K562 (cell line): ENCODE measurements around the gene RBFOX1. TPM values are rescaled to one million over a fixed set of nuclear protein-coding genes. Genes with fewer than 3 reads are reported as not detected.

ENCODE experiments used
- ATAC-seq: fragments of 200-7000 bp; cut with Tn5 transposase; 3 replicates; pipeline ENCODE4 v1.9.1; 2020; ENCODE audit warnings: moderate library complexity
- BruUV-seq: library from RNA; stranded (reverse); fragments of 400-500 nt; replicated peaks from 2 replicates; lab custom pipeline; 2021; lab: Mats Ljungman, UMichigan
- CTCF ChIA-PET: fragments of 300-600 bp; formaldehyde crosslinking; extraction: SDS; loops from one replicate; lab custom pipeline; 2021; ENCODE audit warnings: low intra/inter-chr PET ratio; lab: Yijun Ruan, JAX
- POLR2A ChIA-PET: fragments of 300-600, 350-650 bp; sonication (Branson Sonifier 250); formaldehyde crosslinking; extraction: SDS; loops from one replicate; lab custom pipeline; 2021; ENCODE audit warnings: antibody characterized with exemption, inconsistent platforms; lab: Yijun Ruan, JAX
- DNase-seq, 4 experiments: peaks; one replicate each; pipeline versions ENCODE4 v3.0.0 to v3.0.0-alpha.2; 2011 to 2018; ENCODE audit warnings: low spot score in 3 of 4, mixed read lengths in 3 of 4; ENCODE audit errors: extremely low read depth in 1 of 4
- FAIRE-seq: peaks from 2 replicates; lab custom pipeline; 2011; peaks lifted over from hg19 to GRCh38; lab: Jason Lieb, UNC
- H2AFZ ChIP-seq: 2 replicates; pipeline ENCODE4 v1.6.0; 2011; ENCODE audit warnings: low read depth, low read length, control low read depth, inconsistent platforms
- H3K27ac ChIP-seq: fragments of 200-600 bp; 3 replicates; pipeline ENCODE4 v1.8.0; 2011; ENCODE audit warnings: low read depth, mild to moderate bottlenecking, control low read depth, inconsistent platforms, low read length, moderate library complexity, mixed read lengths; ENCODE audit errors: extremely low read depth
- H3K27me3 ChIP-seq, 2 experiments: fragments of 300-600 bp in 1 of 2; 2 replicates in 1 of 2; 3 replicates in 1 of 2; pipeline versions ENCODE4 v1.6.0 to v1.8.0; 2011; ENCODE audit warnings: inconsistent platforms in 2 of 2, low read length in 2 of 2, mild to moderate bottlenecking in 1 of 2, mixed read lengths in 1 of 2, moderate library complexity in 1 of 2; ENCODE audit not compliant: control insufficient read depth in 2 of 2, insufficient read depth in 2 of 2
- H3K36me3 ChIP-seq: fragments of 300-600 bp; 3 replicates; pipeline ENCODE4 v1.8.0; 2011; ENCODE audit warnings: mild to moderate bottlenecking, low read length, inconsistent platforms; ENCODE audit not compliant: control insufficient read depth, insufficient read depth
- H3K4me1 ChIP-seq, 2 experiments: fragments of 200-600 bp in 1 of 2; replicated peaks in 1 of 2; 2 replicates in 1 of 2; 3 replicates in 1 of 2; pipeline versions ENCODE4 v1.5.1 to v1.8.0; 2011; ENCODE audit warnings: inconsistent platforms in 2 of 2, low read length in 2 of 2, mild to moderate bottlenecking in 1 of 2, mixed read lengths in 1 of 2, moderate library complexity in 1 of 2; ENCODE audit not compliant: control insufficient read depth in 2 of 2, insufficient read depth in 2 of 2
- H3K4me2 ChIP-seq: 2 replicates; pipeline ENCODE4 v1.6.1; 2011; ENCODE audit warnings: low read length, control low read depth, inconsistent platforms, mixed read lengths; ENCODE audit not compliant: insufficient read depth
- H3K4me3 ChIP-seq: fragments of 200-600 bp; sonication (generic), shearing (Covaris generic); 2 replicates; pipeline ENCODE4 v1.5.1; 2016; ENCODE audit warnings: control low read depth, inconsistent platforms
- H3K79me2 ChIP-seq: fragments of 200-600 bp; 3 replicates; pipeline ENCODE4 v1.8.0; 2011; ENCODE audit warnings: low read length, inconsistent platforms; ENCODE audit not compliant: control insufficient read depth, insufficient read depth
- H3K9ac ChIP-seq, 2 experiments: 2 replicates each; pipeline versions ENCODE4 v1.6.0 to v1.6.1; 2011; ENCODE audit warnings: low read depth in 2 of 2, low read length in 2 of 2, control low read depth in 1 of 2, inconsistent platforms in 1 of 2, mild to moderate bottlenecking in 1 of 2, mixed read lengths in 1 of 2; ENCODE audit not compliant: insufficient read depth in 1 of 2
- H3K9me1 ChIP-seq: one replicate; pipeline ENCODE4 v1.6.0; 2011; ENCODE audit warnings: inconsistent platforms, mild to moderate bottlenecking, low read length, moderate library complexity; ENCODE audit not compliant: control insufficient read depth, insufficient read depth
- H3K9me3 ChIP-seq: replicated peaks from 2 replicates; pipeline ENCODE4 v1.5.1; 2011; ENCODE audit warnings: low read depth, low read length, inconsistent platforms; ENCODE audit not compliant: control insufficient read depth, insufficient read depth
- H4K20me1 ChIP-seq: replicated peaks from 2 replicates; pipeline ENCODE4 v1.6.1; 2011; ENCODE audit warnings: low read length, inconsistent platforms, mixed read lengths; ENCODE audit not compliant: control insufficient read depth, insufficient read depth
- AFF4 ChIP-seq: sonication (generic); formaldehyde crosslinking; IDR thresholded peaks from 2 replicates; pipeline ENCODE4 v1.8.0; 2023; ENCODE audit warnings: mild to moderate bottlenecking, missing genetic modification reagents
- ASH1L ChIP-seq: fragments of 450-650 bp; IDR thresholded peaks from 2 replicates; pipeline ENCODE4 v1.6.1; 2018; ENCODE audit warnings: borderline replicate concordance, mild to moderate bottlenecking, low read depth; ENCODE audit not compliant: partially characterized antibody
- CC2D1A ChIP-seq: fragments of 450-650 bp; IDR thresholded peaks from 2 replicates; pipeline ENCODE4 v1.6.1; 2017; ENCODE audit warnings: mild to moderate bottlenecking
- MXI1 ChIP-seq: IDR thresholded peaks from 2 replicates; pipeline ENCODE4 v1.6.1; 2011; ENCODE audit warnings: low read depth, mild to moderate bottlenecking, improper control_type of control experiment, low read length
- MYC ChIP-seq, 2 experiments: fragments of 250-450 bp in 1 of 2; sonication (Bioruptor Pico) in 1 of 2; IDR thresholded peaks; 2 replicates each; pipeline versions ENCODE4 v1.5.1 to v1.6.1; 2012 to 2021; ENCODE audit warnings: low read depth in 2 of 2, borderline replicate concordance in 1 of 2, improper control_type of control experiment in 1 of 2, low read length in 1 of 2, mild to moderate bottlenecking in 1 of 2, moderate library complexity in 1 of 2
- PTRF ChIP-seq: fragments of 450-650 bp; IDR thresholded peaks from 2 replicates; pipeline ENCODE4 v1.6.1; 2016; ENCODE audit warnings: mild to moderate bottlenecking, missing genetic modification characterization, missing compliant biosample characterization
- RCOR1 ChIP-seq, 2 experiments: IDR thresholded peaks; 2 replicates each; pipeline ENCODE4 v1.6.1; 2012; ENCODE audit warnings: low read depth in 2 of 2, low read length in 2 of 2, borderline replicate concordance in 1 of 2, improper control_type of control experiment in 1 of 2
- TSHZ1 ChIP-seq: fragments of 250-450 bp; sonication (Bioruptor Pico); IDR thresholded peaks from 2 replicates; pipeline ENCODE4 v1.4.0; 2020; ENCODE audit warnings: mild to moderate bottlenecking, moderate library complexity
- ZBTB33 ChIP-seq: sonication (generic); formaldehyde crosslinking; IDR thresholded peaks from 2 replicates; pipeline ENCODE4 v1.8.1; 2023; ENCODE audit warnings: mild to moderate bottlenecking, missing genetic modification reagents
- ZNF57 ChIP-seq: fragments of 450-650 bp; formaldehyde crosslinking; IDR thresholded peaks from 2 replicates; pipeline ENCODE4 v1.4.0; 2020; ENCODE audit warnings: mild to moderate bottlenecking, moderate library complexity
- WGBS: fragments of 100-300 bp; shearing (Covaris generic); methylation state at CpG from one replicate; pipeline ENCODE4 v1.1.6; 2016; ENCODE audit warnings: low coverage, mixed read lengths; ENCODE audit not compliant: insufficient coverage; ENCODE audit errors: missing lambda C conversion rate; 5-methylcytosine and 5-hydroxymethylcytosine counted together
- in situ Hi-C: fragments of 300-500 bp; cut with MboI; formaldehyde crosslinking; loops from 4 replicates; pipeline ENCODE4 v1.15.0; 2018; ENCODE audit warnings: inconsistent platforms, mixed read lengths
- intact Hi-C: fragments of 100-400 bp; cut with micrococcal nuclease; formaldehyde crosslinking; loops from 2 replicates; pipeline ENCODE4 v1.14.2; 2022
- polyA plus RNA-seq, 8 experiments: library from polyadenylated mRNA; depleted of rRNA in 4 of 8; stranded (reverse) in 5 of 8; unstranded in 3 of 8; fragments of >200 nt; fragmentation: Nextera tagmentation in 2 of 8; fragmentation: Illumina TruSeq in 1 of 8; extraction: Ambion mirVana in 2 of 8; extraction: Trizol in 1 of 8; gene quantifications; 2 replicates each; pipeline versions ENCODE4 v1.2.1 to v1.2.3, GENCODE V29; 2011 to 2014; ENCODE audit warnings: inconsistent platforms in 1 of 8, missing spikeins in 1 of 8
- total RNA-seq, 7 experiments: library from RNA; depleted of rRNA in 6 of 7; stranded (reverse); fragments of >200 nt in 6 of 7; fragmentation: Illumina TruSeq in 2 of 7; extraction: Trizol in 2 of 7; gene quantifications; 2 replicates each; pipeline versions ENCODE4 v1.2.1 to v1.2.3, GENCODE V29; 2011 to 2021; ENCODE audit warnings: low replicate concordance in 1 of 7

RBFOX1 gene
- total and polyA plus RNA-seq, 9 of the 15 experiments (the other 6 are each of a cell fraction or from before 2014, with no cell fraction given) = 0.03 TPM; not detected in 8

GRCh38 chr16:7597677-7598076, 265.0 kb downstream of the RBFOX1 start (continued):
- TF ChIP-seq ZBTB33 (CRISPR knock-in tag) (no peak), RCOR1 (IDR thresholded peaks at IDR 0.05; ENCODE audit: borderline replicate concordance in 1 of 2, low read depth in 2 of 2, low read length in 2 of 2) (no peak)
- TF ChIP-seq, all 486 proteins: peak for 0

- Histone ChIP-seq H3K4me3 (no peak overlapping the region), H3K4me2 (no peak overlapping the region), H3K27ac (no peak overlapping the region), H2AFZ (no peak overlapping the region), H3K9me3 (no peaks in the 10 kb centered on the region), H3K27me3 (peaks cover 0 to 3% of the 10 kb centered on the region in 2 experiments; a peak in 1 of 5 replicates), H3K79me2 (no peaks in the 10 kb centered on the region), H3K4me1 (no peaks in the 10 kb centered on the region), H3K9ac (no peak overlapping the region), H3K9me1 (no peaks in the 10 kb centered on the region), H3K36me3 (no peaks in the 10 kb centered on the region), H4K20me1 (no peaks in the 10 kb centered on the region)
- DNase-seq (no peak), FAIRE-seq (no peak), ATAC-seq (no peak)
- in situ Hi-C loops (no loop called here), intact Hi-C loops (no loop called here)
- ChIA-PET CTCF (no interaction called here), POLR2A (no interaction called here)
- no TSS peak for BruUV-seq
- WGBS = 0% methylated on average over 3 of the region's 3 CpGs
- no peak for TF ChIP-seq PTRF (tag)
- TF ChIP-seq MXI1 = no peak
- no peak for TF ChIP-seq ZNF57
- no peak for TF ChIP-seq AFF4 (CRISPR knock-in tag)
- no peak for TF ChIP-seq CC2D1A
- TF ChIP-seq MYC (IDR thresholded peaks at IDR 0.05; ENCODE audit: low read depth, low read length) = no peak
- TF ChIP-seq MYC (CRISPR knock-in tag; IDR thresholded peaks at IDR 0.05; ENCODE audit: borderline replicate concordance, low read depth) = no peak
- no peak for TF ChIP-seq ASH1L
- TF ChIP-seq TSHZ1 (CRISPR knock-in tag) = no peak
These were observed 268.5 kb downstream of the RBFOX1 start for GRCh38 chr16:7601100-7601499.
